Loucy (cell line): ENCODE results near the gene OR5J2.

Experiments
- H2AFZ ChIP-seq: fragments of 200-600 bp; sonication (generic); 2 replicates; pipeline ENCODE4 v1.6.0; 2016; ENCODE audit warnings: antibody characterized with exemption, mild to moderate bottlenecking, low read length, moderate library complexity
- H3F3A ChIP-seq: fragments of 200-600 bp; 2 replicates; pipeline ENCODE4 v1.6.0; 2016; ENCODE audit warnings: antibody characterized with exemption, low read depth, mild to moderate bottlenecking
- H3K27me3 ChIP-seq: fragments of 200-600 bp; sonication (generic); 2 replicates; pipeline ENCODE4 v1.6.1; 2014; ENCODE audit warnings: low read length, mild to moderate bottlenecking; ENCODE audit not compliant: insufficient read depth, poor library complexity, severe bottlenecking
- H3K36me3 ChIP-seq: fragments of 200-600 bp; sonication (generic); 2 replicates; pipeline ENCODE4 v1.6.1; 2016; ENCODE audit warnings: low read length; ENCODE audit not compliant: insufficient read depth
- H3K4me1 ChIP-seq: fragments of 200-600 bp; sonication (generic); 2 replicates; pipeline ENCODE4 v1.5.1; 2014; ENCODE audit warnings: low read length, mild to moderate bottlenecking; ENCODE audit not compliant: insufficient read depth, poor library complexity, severe bottlenecking
- H3K4me2 ChIP-seq: fragments of 200-600 bp; sonication (generic); 2 replicates; pipeline ENCODE4 v1.6.0; 2014; ENCODE audit warnings: antibody characterized with exemption, low read length, low read depth, mild to moderate bottlenecking; ENCODE audit not compliant: poor library complexity, severe bottlenecking
- H3K4me3 ChIP-seq: fragments of 200-600 bp; sonication (generic); 2 replicates; pipeline ENCODE4 v1.5.1; 2014; ENCODE audit warnings: low read length, mild to moderate bottlenecking, mixed read lengths; ENCODE audit not compliant: poor library complexity, severe bottlenecking
- H3K79me2 ChIP-seq: fragments of 200-600 bp; sonication (generic); 2 replicates; pipeline ENCODE4 v1.6.1; 2014; ENCODE audit warnings: low read length; ENCODE audit not compliant: insufficient read depth
- H3K9ac ChIP-seq: fragments of 200-600 bp; sonication (generic); 2 replicates; pipeline ENCODE4 v1.6.0; 2014; ENCODE audit warnings: mild to moderate bottlenecking, low read depth, low read length, moderate library complexity; ENCODE audit not compliant: poor library complexity, severe bottlenecking
- H3K9me2 ChIP-seq: fragments of 200-600 bp; sonication (generic); replicated peaks from 2 replicates; pipeline ENCODE4 v1.6.1; 2016; ENCODE audit warnings: low read depth, low read length, mixed read lengths
- H3K9me3 ChIP-seq: fragments of 200-600 bp; sonication (generic); 2 replicates; pipeline ENCODE4 v1.6.1; 2014; ENCODE audit warnings: mild to moderate bottlenecking, antibody characterized with exemption, low read length, low read depth; ENCODE audit not compliant: insufficient read depth
- H4K20me1 ChIP-seq: fragments of 200-600 bp; sonication (generic); 2 replicates; pipeline ENCODE4 v1.6.0; 2014; ENCODE audit warnings: antibody characterized with exemption, low read length, mild to moderate bottlenecking; ENCODE audit not compliant: insufficient read depth, poor library complexity, severe bottlenecking
- EZH2phosphoT487 ChIP-seq: fragments of 200-600 bp; IDR thresholded peaks from 2 replicates; pipeline ENCODE4 v1.6.1; 2018; ENCODE audit warnings: antibody characterized with exemption, mild to moderate bottlenecking, moderate library complexity, borderline replicate concordance
- TF ChIP-seq, protein P1 (sequence below): fragments of 200-600 bp; sonication (generic); conservative IDR thresholded peaks from 2 replicates; pipeline ENCODE4 v1.5.1; 2014; ENCODE audit warnings: mild to moderate bottlenecking, antibody characterized with exemption, low read length

OR5J2 gene

GRCh38 chr11:56172256-56172830 is 4.1 kb upstream of the OR5J2 start:
- Histone ChIP-seq H3K27me3 (no peaks in the 10 kb centered on the region), H3K36me3 (no peaks in the 10 kb centered on the region), H2AFZ (no peak overlapping the region), H3K79me2 (no peaks in the 10 kb centered on the region), H4K20me1 (no peaks in the 10 kb centered on the region), H3K9me3 (no peaks in the 10 kb centered on the region), H3K9me2 (no peaks in the 10 kb centered on the region), H3K9ac (no peak overlapping the region), H3F3A (no peaks in the 10 kb centered on the region), H3K4me1 (no peaks in the 10 kb centered on the region), H3K4me2 (no peak overlapping the region), H3K4me3 (no peak overlapping the region)
- no peak for TF ChIP-seq EZH2phosphoT487
- TF ChIP-seq, protein P1, sequence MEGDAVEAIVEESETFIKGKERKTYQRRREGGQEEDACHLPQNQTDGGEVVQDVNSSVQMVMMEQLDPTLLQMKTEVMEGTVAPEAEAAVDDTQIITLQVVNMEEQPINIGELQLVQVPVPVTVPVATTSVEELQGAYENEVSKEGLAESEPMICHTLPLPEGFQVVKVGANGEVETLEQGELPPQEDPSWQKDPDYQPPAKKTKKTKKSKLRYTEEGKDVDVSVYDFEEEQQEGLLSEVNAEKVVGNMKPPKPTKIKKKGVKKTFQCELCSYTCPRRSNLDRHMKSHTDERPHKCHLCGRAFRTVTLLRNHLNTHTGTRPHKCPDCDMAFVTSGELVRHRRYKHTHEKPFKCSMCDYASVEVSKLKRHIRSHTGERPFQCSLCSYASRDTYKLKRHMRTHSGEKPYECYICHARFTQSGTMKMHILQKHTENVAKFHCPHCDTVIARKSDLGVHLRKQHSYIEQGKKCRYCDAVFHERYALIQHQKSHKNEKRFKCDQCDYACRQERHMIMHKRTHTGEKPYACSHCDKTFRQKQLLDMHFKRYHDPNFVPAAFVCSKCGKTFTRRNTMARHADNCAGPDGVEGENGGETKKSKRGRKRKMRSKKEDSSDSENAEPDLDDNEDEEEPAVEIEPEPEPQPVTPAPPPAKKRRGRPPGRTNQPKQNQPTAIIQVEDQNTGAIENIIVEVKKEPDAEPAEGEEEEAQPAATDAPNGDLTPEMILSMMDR, result no peak

GRCh38 chr11:56183459-56183858 is 7.0 kb downstream of the OR5J2 start:
- no peak overlapping the region for H2AFZ ChIP-seq
- no peaks in the 10 kb centered on the region for H3K27me3 ChIP-seq
- no peak overlapping the region for H3K4me2 ChIP-seq
- H3F3A ChIP-seq, result no peaks in the 10 kb centered on the region
- TF ChIP-seq EZH2phosphoT487, result no peak
- TF ChIP-seq, protein P1, result no peak
- no peaks in the 10 kb centered on the region for H3K79me2 ChIP-seq
- no peaks in the 10 kb centered on the region for H3K9me2 ChIP-seq
- no peaks in the 10 kb centered on the region for H3K36me3 ChIP-seq
- H3K4me3 ChIP-seq, result no peak overlapping the region
- no peak overlapping the region for H3K9ac ChIP-seq
- H3K4me1 ChIP-seq, result no peaks in the 10 kb centered on the region
- H3K9me3 ChIP-seq, result no peaks in the 10 kb centered on the region
- H4K20me1 ChIP-seq, result no peaks in the 10 kb centered on the region

GRCh38 chr11:56188602-56189001 is 12.2 kb downstream of the OR5J2 start:
- Histone ChIP-seq H3K4me3 (no peak overlapping the region), H3K4me2 (no peak overlapping the region), H3K4me1 (no peaks in the 10 kb centered on the region), H4K20me1 (no peaks in the 10 kb centered on the region), H3K9me2 (no peaks in the 10 kb centered on the region), H3K9ac (no peak overlapping the region), H3K9me3 (no peaks in the 10 kb centered on the region), H3F3A (no peaks in the 10 kb centered on the region), H2AFZ (no peak overlapping the region), H3K27me3 (no peaks in the 10 kb centered on the region), H3K36me3 (no peaks in the 10 kb centered on the region), H3K79me2 (no peaks in the 10 kb centered on the region)
- no peak for TF ChIP-seq EZH2phosphoT487
- TF ChIP-seq, protein P1, result no peak
